ENCODE results near the gene MTMR10. TPM values are rescaled to one million over a fixed set of nuclear protein-coding genes. Genes with fewer than 3 reads are reported as not detected.
A peak's percentile ranks its signal among the peaks of the same experiment; 100 is the strongest.

Gene MTMR10
- 10 to 100 TPM; 19.9 to 21.4 TPM for total RNA-seq

GRCh38 chr15:30991255-30992235 lies at the start of gene MTMR10:
Gene MTMR10, minus strand, starts transcription at chr15:30991628. Its CDS starts 122 bp downstream, at chr15:30991506.
- Mint-ChIP-seq H3K4me3 (peak within 1 kb of the TSS; percentile 93), H3K27ac (peak within 1 kb of the TSS; percentile 92), H3K27me3 (peaks cover 8% of the 10 kb centered on the region), H3K9me3 (ENCODE audit: low read depth) (no peaks in the 10 kb centered on the region), H3K4me1 (peaks cover 27% of the 10 kb centered on the region), H3K36me3 (peaks cover 8% of the 10 kb centered on the region)
- CTCF ChIA-PET = interaction anchor here (0.8 to 1.3 kb wide), 4 partner anchors 11 to 138 kb away, joined by 3 to 6 read pairs (median 4); no protein-coding TSS in a partner anchor
- peak; percentile 96 for ATAC-seq
- peak; percentile 76 for DNase-seq

- CTCF ChIA-PET = interaction anchor here (2.0 kb wide), 1 partner anchor 13 kb away, joined by 5 read pairs; no protein-coding TSS in a partner anchor
- no peaks in the 10 kb centered on the region for H3K4me1 Mint-ChIP-seq
Observed at GRCh38 chr15:31040611-31041010, 49.2 kb upstream of the MTMR10 start.

GRCh38 chr15:31039961-31040360 lies 48.5 kb upstream of the MTMR10 start:
- H3K36me3 Mint-ChIP-seq = no peaks in the 10 kb centered on the region
- no peaks in the 10 kb centered on the region for H3K9me3 Mint-ChIP-seq (ENCODE audit: low read depth)
- no peak overlapping the region for H3K27ac Mint-ChIP-seq
- no peak for ATAC-seq
- no peak overlapping the region for H3K4me3 Mint-ChIP-seq
- H3K4me1 Mint-ChIP-seq = no peaks in the 10 kb centered on the region
- DNase-seq = no peak
- CTCF ChIA-PET = interaction anchor here (1.5 to 2.0 kb wide), 2 partner anchors 12 to 36 kb away, joined by 4 to 5 read pairs; no protein-coding TSS in a partner anchor
- peaks cover 6% of the 10 kb centered on the region for H3K27me3 Mint-ChIP-seq

More at GRCh38 chr15:31040611-31041010, 49.2 kb upstream of the MTMR10 start:
- DNase-seq (no peak), ATAC-seq (no peak)
- no peak overlapping the region for H3K4me3 Mint-ChIP-seq
- peaks cover 9% of the 10 kb centered on the region for H3K27me3 Mint-ChIP-seq
- H3K36me3 Mint-ChIP-seq = no peaks in the 10 kb centered on the region
- no peaks in the 10 kb centered on the region for H3K9me3 Mint-ChIP-seq (ENCODE audit: low read depth)
- H3K27ac Mint-ChIP-seq = no peak overlapping the region

- Mint-ChIP-seq H3K27me3 (no peaks in the 10 kb centered on the region), H3K36me3 (no peaks in the 10 kb centered on the region), H3K9me3 (ENCODE audit: low read depth) (no peaks in the 10 kb centered on the region), H3K4me1 (no peaks in the 10 kb centered on the region), H3K4me3 (no peak overlapping the region), H3K27ac (no peak overlapping the region)
- CTCF ChIA-PET = no interaction called here
- no peak for ATAC-seq
- no peak for DNase-seq
Observed at GRCh38 chr15:31037731-31038477, 46.5 kb upstream of the MTMR10 start.

- no peak overlapping the region for H3K27ac Mint-ChIP-seq
- H3K27me3 Mint-ChIP-seq = no peaks in the 10 kb centered on the region
- no peaks in the 10 kb centered on the region for H3K36me3 Mint-ChIP-seq
- H3K4me3 Mint-ChIP-seq = no peak overlapping the region
- ATAC-seq = no peak
- CTCF ChIA-PET = no interaction called here
- peaks cover 1% of the 10 kb centered on the region for H3K4me1 Mint-ChIP-seq
- DNase-seq = no peak
- no peaks in the 10 kb centered on the region for H3K9me3 Mint-ChIP-seq (ENCODE audit: low read depth)
Observed at GRCh38 chr15:31036783-31037182, 45.4 kb upstream of the MTMR10 start.

GRCh38 chr15:31035610-31036009 lies 44.2 kb upstream of the MTMR10 start:
- DNase-seq (no peak), ATAC-seq (no peak)
- no peak overlapping the region for H3K27ac Mint-ChIP-seq
- H3K4me3 Mint-ChIP-seq = no peak overlapping the region
- H3K27me3 Mint-ChIP-seq = no peaks in the 10 kb centered on the region
- no peaks in the 10 kb centered on the region for H3K9me3 Mint-ChIP-seq (ENCODE audit: low read depth)
- peaks cover 9% of the 10 kb centered on the region for H3K4me1 Mint-ChIP-seq
- no peaks in the 10 kb centered on the region for H3K36me3 Mint-ChIP-seq
- CTCF ChIA-PET = no interaction called here

- no peaks in the 10 kb centered on the region for H3K9me3 Mint-ChIP-seq (ENCODE audit: low read depth)
- ATAC-seq (no peak), DNase-seq (no peak)
- CTCF ChIA-PET = interaction anchor here (0.7 to 1.7 kb wide), 2 partner anchors 28 to 95 kb away, joined by 3 to 5 read pairs; no protein-coding TSS in a partner anchor
- H3K4me1 Mint-ChIP-seq = peaks cover 9% of the 10 kb centered on the region
- H3K27me3 Mint-ChIP-seq = peaks cover 9% of the 10 kb centered on the region
- no peak overlapping the region for H3K27ac Mint-ChIP-seq
- peaks cover under 1% of the 10 kb centered on the region for H3K36me3 Mint-ChIP-seq
- H3K4me3 Mint-ChIP-seq = no peak overlapping the region
Observed at GRCh38 chr15:31034152-31034551, 42.7 kb upstream of the MTMR10 start.

GRCh38 chr15:31032961-31033371 lies 41.5 kb upstream of the MTMR10 start:
- no peak for DNase-seq
- Mint-ChIP-seq H3K27ac (no peak overlapping the region), H3K27me3 (peaks cover 19% of the 10 kb centered on the region), H3K9me3 (ENCODE audit: low read depth) (no peaks in the 10 kb centered on the region), H3K36me3 (peaks cover 1% of the 10 kb centered on the region), H3K4me3 (no peak overlapping the region), H3K4me1 (peaks cover 9% of the 10 kb centered on the region)
- ATAC-seq = no peak
- CTCF ChIA-PET = no interaction called here

- Mint-ChIP-seq H3K27ac (peak overlapping the region; percentile 60), H3K4me3 (no peak overlapping the region), H3K27me3 (peaks cover 28% of the 10 kb centered on the region), H3K36me3 (peaks cover 1% of the 10 kb centered on the region), H3K4me1 (peaks cover 9% of the 10 kb centered on the region), H3K9me3 (ENCODE audit: low read depth) (no peaks in the 10 kb centered on the region)
- CTCF ChIA-PET = interaction anchor here (1.1 kb wide), 1 partner anchor 25 kb away, joined by 3 read pairs; no protein-coding TSS in a partner anchor
- peak; percentile 89 for ATAC-seq
- DNase-seq = no peak
Observed at GRCh38 chr15:31031471-31032067, 40.1 kb upstream of the MTMR10 start.

- Mint-ChIP-seq H3K4me1 (peaks cover 10% of the 10 kb centered on the region), H3K27me3 (peaks cover 41% of the 10 kb centered on the region), H3K9me3 (ENCODE audit: low read depth) (no peaks in the 10 kb centered on the region), H3K27ac (no peak overlapping the region), H3K4me3 (no peak overlapping the region), H3K36me3 (peaks cover 1% of the 10 kb centered on the region)
- ATAC-seq = no peak
- DNase-seq = no peak
- CTCF ChIA-PET = interaction anchor here (1.1 to 1.8 kb wide), 3 partner anchors 12 to 101 kb away, joined by 3 to 5 read pairs (median 5); no protein-coding TSS in a partner anchor
Observed at GRCh38 chr15:31027910-31028578, 36.6 kb upstream of the MTMR10 start.

- H3K9me3 Mint-ChIP-seq (ENCODE audit: low read depth) = no peaks in the 10 kb centered on the region
- H3K27ac Mint-ChIP-seq = no peak overlapping the region
- H3K36me3 Mint-ChIP-seq = peaks cover 1% of the 10 kb centered on the region
- peaks cover 46% of the 10 kb centered on the region for H3K27me3 Mint-ChIP-seq
- CTCF ChIA-PET = interaction anchor here (2.7 kb wide), 1 partner anchor 20 kb away, joined by 6 read pairs; no protein-coding TSS in a partner anchor
- H3K4me1 Mint-ChIP-seq = peaks cover 3% of the 10 kb centered on the region
- DNase-seq (no peak), ATAC-seq (no peak)
- no peak overlapping the region for H3K4me3 Mint-ChIP-seq
Observed at GRCh38 chr15:31025996-31026395, 34.6 kb upstream of the MTMR10 start.

GRCh38 chr15:31024979-31025378 lies 33.6 kb upstream of the MTMR10 start:
- Mint-ChIP-seq H3K36me3 (peaks cover 1% of the 10 kb centered on the region), H3K27ac (no peak overlapping the region), H3K9me3 (ENCODE audit: low read depth) (no peaks in the 10 kb centered on the region), H3K4me1 (peaks cover 3% of the 10 kb centered on the region), H3K27me3 (peaks cover 43% of the 10 kb centered on the region), H3K4me3 (no peak overlapping the region)
- DNase-seq (no peak), ATAC-seq (no peak)
- CTCF ChIA-PET = interaction anchor here (2.7 kb wide), 1 partner anchor 19 kb away, joined by 6 read pairs; no protein-coding TSS in a partner anchor

Data from activated CD8-positive, alpha-beta memory T cell treated with anti-CD3 and anti-CD28 coated beads, Interleukin-2, amount 10 ng/mL, durations not matched to agents 7 days and 5 days (primary cell).